GM19463 (cell line): ENCODE results near the gene NOXA1.
"Not testable (repeated sequence)": the region's sequence is repeated elsewhere in the genome, so short reads cannot be mapped to it uniquely, and the experiment has no call there.

Experiments used
- ATAC-seq: cut with Tn5 transposase; IDR thresholded peaks from one replicate; pipeline ENCODE4 v1.9.1; 2021; ENCODE audit warnings: mild to moderate bottlenecking, moderate library complexity; ENCODE audit not compliant: unreplicated experiment

Gene NOXA1

GRCh38 chr9:137422604-137423513 is at the start of gene NOXA1, which contains the start of gene EXD3:
TSS of gene NOXA1 (plus strand) at chr9:137423393. CDS start at chr9:137423530, 137 bp downstream.
TSS of gene EXD3 (minus strand) at chr9:137423162. CDS start at chr9:137395357, 27,805 bp downstream.
- ATAC-seq = peak; percentile 79

- ATAC-seq = no peak
Observed at GRCh38 chr9:137373611-137373980, 49.6 kb upstream of the NOXA1 start.

GRCh38 chr9:137374131-137374845 is 48.9 kb upstream of the NOXA1 start:
- no peak for ATAC-seq

- no peak for ATAC-seq
Observed at GRCh38 chr9:137375321-137376058, 47.7 kb upstream of the NOXA1 start.

- no peak for ATAC-seq
Observed at GRCh38 chr9:137376386-137376785, 46.8 kb upstream of the NOXA1 start.

GRCh38 chr9:137378688-137379410 is 44.3 kb upstream of the NOXA1 start:
- not testable (repeated sequence) for ATAC-seq

- no peak for ATAC-seq
Observed at GRCh38 chr9:137379761-137380161, 43.4 kb upstream of the NOXA1 start.

- ATAC-seq = no peak
Observed at GRCh38 chr9:137380171-137380570, 43.0 kb upstream of the NOXA1 start.

GRCh38 chr9:137380606-137381005 is 42.6 kb upstream of the NOXA1 start:
- ATAC-seq = no peak

- ATAC-seq = no peak
Observed at GRCh38 chr9:137381501-137382443, 41.4 kb upstream of the NOXA1 start.

- no peak for ATAC-seq
Observed at GRCh38 chr9:137382444-137383080, 40.6 kb upstream of the NOXA1 start.

- ATAC-seq = no peak
Observed at GRCh38 chr9:137383081-137383783, 40.0 kb upstream of the NOXA1 start.

GRCh38 chr9:137383784-137384756 is 39.1 kb upstream of the NOXA1 start:
- no peak for ATAC-seq

GRCh38 chr9:137385061-137385655 is 38.0 kb upstream of the NOXA1 start:
- no peak for ATAC-seq

GRCh38 chr9:137386507-137387113 is 36.6 kb upstream of the NOXA1 start:
- ATAC-seq = not testable (repeated sequence)

- ATAC-seq = no peak
Observed at GRCh38 chr9:137387114-137387890, 35.9 kb upstream of the NOXA1 start.
